Left ventricle myocardium superior (tissue), 1 donor: ENCODE results near the gene MAP4. TPM values are rescaled to one million over a fixed set of nuclear protein-coding genes. Genes with fewer than 3 reads are reported as not detected.

Source experiments
- ATAC-seq: fragments of 200-7000 bp; cut with Tn5 transposase; one replicate; pipeline ENCODE4 v1.9.1; 2020; ENCODE audit warnings: mild to moderate bottlenecking, moderate library complexity
- DNase-seq: peaks from one replicate; pipeline ENCODE4 v3.0.0-alpha.2; 2020
- intact Hi-C: fragments of 100-400 bp; cut with micrococcal nuclease; formaldehyde crosslinking; loops from one replicate; pipeline ENCODE4 v1.11.0; 2022
- microRNA-seq: library from miRNA; unstranded; fragments of <30 nt; microRNA quantifications from one replicate; pipeline ENCODE4 v1.2.0, GENCODE V29; 2020; ENCODE audit warnings: borderline number of aligned reads
- total RNA-seq: library from RNA; stranded (reverse); fragmentation: NEBNext Ultra II Directional; extraction: Animal tissue kit (Norgen Biotek cat#: 25700); gene quantifications from one replicate; pipeline ENCODE4 v1.2.1, GENCODE V29; 2021
- donor health status: DM: no; HTN: yes; CAD: no; lungs with severe emphysema.

Gene MAP4
- total RNA-seq, 1 donor from 2014 or later = 680 TPM

- intact Hi-C loops = loop anchor here (5.0 kb wide), 1 partner anchor 327 kb away; no protein-coding TSS in a partner anchor
- no peak for DNase-seq
- ATAC-seq = no peak
These were observed 190.6 kb downstream of the MAP4 start for GRCh38 chr3:47825590-47825989.

DNA sequence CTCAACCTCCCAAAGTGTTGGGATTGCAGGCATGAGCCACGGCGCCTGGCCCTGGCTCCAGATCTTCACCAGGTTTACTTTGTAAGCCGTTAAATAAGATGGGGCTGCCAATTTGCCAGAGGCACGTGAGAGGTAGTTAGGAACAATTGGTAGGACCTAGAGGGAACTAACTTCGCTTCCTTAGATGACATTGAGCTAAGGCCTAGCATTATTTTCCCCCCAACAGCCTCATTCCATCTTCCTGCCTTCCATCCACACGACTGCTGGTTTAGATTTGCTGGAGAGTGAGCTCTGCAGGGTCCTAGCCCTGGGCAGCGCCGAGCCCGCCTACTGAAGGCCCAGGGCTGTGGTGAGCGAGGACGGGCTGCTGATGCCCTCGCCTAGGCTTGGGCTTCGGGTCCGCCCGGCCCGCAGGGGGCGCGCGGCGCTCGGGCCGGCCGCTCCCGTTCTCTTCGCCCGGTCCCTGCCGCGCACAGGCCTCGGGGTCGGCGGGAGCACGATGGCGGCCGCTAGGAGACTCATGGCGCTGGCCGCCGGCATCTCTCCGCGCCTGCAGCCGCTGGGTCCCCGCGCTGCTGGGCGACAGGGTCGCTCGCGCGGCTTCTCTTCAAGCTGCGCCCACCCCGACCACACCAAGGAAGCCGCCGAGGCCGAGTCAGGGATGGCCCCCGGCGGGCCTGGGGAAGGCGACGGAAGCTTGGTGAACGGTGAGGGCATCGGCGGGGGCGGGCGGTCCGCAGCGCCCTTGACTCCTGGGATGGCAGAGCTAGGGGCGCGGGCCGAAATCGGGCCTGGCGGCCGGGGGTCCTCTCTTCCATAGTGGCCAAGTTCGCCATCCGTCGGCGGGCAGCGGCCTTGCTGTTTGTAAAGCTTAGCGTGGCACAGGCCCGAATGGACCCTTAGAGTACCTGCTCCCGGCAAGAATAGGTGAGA is 191.4 kb downstream of the MAP4 start:
- DNase-seq (peak; percentile 89), ATAC-seq (peak; percentile 99)
- intact Hi-C loops = loop anchor here (5.0 kb wide), 1 partner anchor 327 kb away; no protein-coding TSS in a partner anchor

DNA sequence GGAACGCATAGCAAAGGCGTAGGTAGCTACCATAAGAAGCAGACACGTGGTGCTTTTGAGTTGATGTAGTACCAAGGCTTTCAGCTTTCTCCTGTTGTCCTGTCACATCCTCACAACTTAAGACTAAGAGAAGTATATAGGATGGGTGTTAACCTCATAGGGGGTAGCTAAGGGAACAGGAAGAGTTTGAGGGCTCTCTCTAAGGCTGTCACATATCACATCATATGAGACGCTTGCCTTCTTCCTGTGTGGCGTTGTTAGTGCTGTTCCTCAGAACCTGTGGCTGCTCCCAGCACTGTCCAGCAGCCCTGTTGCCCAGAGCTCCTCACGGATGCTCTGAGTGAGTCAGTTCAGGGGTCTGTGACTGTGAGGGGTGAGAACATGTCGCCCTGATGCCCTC is 198.6 kb downstream of the MAP4 start:
- ATAC-seq (no peak), DNase-seq (no peak)
- intact Hi-C loops = no loop called here

DNA sequence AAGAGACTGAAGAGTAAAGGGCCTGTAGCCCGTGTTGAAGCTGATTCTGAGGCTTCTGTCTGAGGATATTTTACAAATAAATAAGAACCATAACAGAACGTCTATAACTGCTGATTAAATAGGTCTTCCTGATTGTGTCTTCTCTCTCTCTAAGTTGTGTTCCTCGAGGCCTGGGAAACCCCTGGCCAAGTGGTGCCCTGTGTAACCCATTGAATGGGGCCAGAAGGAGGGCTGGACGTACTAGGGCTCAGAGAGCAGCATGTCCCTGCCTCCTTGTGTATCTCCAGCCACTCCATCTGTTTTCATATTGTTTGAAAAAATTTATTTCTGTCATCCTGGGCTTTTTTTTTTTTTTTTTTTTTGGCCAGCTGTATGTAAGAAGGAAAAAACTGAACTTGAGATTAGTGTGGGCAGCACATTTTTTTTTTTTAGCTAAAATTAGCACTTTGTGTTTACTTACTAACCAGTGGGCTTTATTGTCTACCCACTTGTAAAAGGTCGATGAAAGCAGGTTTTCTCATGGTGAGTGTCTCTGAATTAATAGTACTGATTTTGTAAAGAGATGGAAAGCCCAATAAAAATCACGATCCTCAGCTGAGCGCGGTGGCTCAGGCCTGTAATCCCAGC is 202.6 kb downstream of the MAP4 start:
- DNase-seq (no peak), ATAC-seq (no peak)
- intact Hi-C loops = no loop called here

DNA sequence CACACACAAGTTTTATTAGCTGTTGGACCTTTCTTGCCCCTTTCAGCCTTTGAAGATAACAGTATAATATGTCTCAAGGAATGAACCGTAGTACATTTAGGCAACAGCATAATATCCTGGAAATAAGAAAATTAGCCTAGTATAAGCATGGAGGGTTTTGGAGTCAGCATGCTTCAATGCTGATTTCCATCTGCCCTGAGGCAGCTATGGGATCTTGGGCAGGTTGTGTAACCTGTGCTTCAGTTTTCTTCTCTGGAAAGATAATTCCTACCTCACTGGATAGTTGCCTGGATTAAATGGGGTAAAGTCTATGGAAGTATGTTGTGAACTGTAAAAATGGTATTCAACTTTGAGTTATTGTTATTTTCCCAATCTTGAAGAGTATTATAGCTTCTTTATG is 211.6 kb downstream of the MAP4 start:
- intact Hi-C loops = no loop called here
- no peak for ATAC-seq
- no peak for DNase-seq

DNA sequence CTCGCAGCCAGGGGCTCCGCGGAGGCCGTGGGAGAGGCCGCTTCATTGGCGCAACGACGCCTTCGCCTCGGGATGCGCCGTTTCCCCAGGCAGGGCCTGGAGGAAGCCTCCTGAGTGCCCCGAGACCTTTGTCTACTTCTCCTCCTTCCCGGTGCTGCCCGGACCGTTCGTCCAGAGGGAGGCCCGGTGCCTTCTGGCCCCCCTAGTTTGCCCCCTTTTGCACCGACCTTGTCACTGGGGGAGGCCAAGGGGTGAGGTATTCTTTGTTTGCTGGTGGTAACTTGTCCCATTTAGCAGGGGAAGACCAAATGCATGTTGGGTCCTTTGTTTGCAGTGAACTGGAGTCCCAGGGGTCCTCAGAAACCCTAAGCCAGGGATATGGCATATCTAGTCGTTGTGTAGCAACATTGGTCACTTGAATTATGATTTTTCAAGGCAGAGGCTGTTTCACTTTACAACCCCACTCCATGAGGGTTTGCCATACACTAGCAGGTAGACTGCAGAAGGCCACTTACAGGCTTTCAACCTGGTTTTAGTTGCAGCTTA is 212.7 kb downstream of the MAP4 start:
- no peak for DNase-seq
- ATAC-seq = no peak
- intact Hi-C loops = no loop called here

- intact Hi-C loops = no loop called here
- ATAC-seq = peak; percentile 93
- DNase-seq = peak; percentile 94
These were observed 213.3 kb downstream of the MAP4 start, which contains the start of gene DHX30 for GRCh38 chr3:47802734-47803479. Gene DHX30 (plus strand): TSS chr3:47803138. CDS start chr3:47810684, 7,546 bp downstream.

Small RNAs within 50 kb of the gene (microRNA-seq; reads per million reads assigned to microRNA genes)
- gene MIR1226 = 49.0 reads per million, percentile 29 among the genes with 10 or more reads in this experiment

Other genes starting within 250 kb of the MAP4 start
- 27.0 TPM for gene SMARCC1, start 234.5 kb downstream of the MAP4 start, total RNA-seq
- 49.0 TPM for gene DHX30, start 213.3 kb downstream of the MAP4 start, total RNA-seq
- gene CDC25A, start 172.0 kb upstream of the MAP4 start, total RNA-seq = 0.77 TPM
- not detected for gene CAMP, start 207.1 kb upstream of the MAP4 start, total RNA-seq
- gene ZNF589, start 224.7 kb upstream of the MAP4 start, total RNA-seq = 5.3 TPM